HG03460 (cell line): ENCODE measurements around the gene DCUN1D2.

Source experiments
- ATAC-seq: cut with Tn5 transposase; IDR thresholded peaks from one replicate; pipeline ENCODE4 v1.9.1; 2021; ENCODE audit not compliant: unreplicated experiment

Gene DCUN1D2

DNA sequence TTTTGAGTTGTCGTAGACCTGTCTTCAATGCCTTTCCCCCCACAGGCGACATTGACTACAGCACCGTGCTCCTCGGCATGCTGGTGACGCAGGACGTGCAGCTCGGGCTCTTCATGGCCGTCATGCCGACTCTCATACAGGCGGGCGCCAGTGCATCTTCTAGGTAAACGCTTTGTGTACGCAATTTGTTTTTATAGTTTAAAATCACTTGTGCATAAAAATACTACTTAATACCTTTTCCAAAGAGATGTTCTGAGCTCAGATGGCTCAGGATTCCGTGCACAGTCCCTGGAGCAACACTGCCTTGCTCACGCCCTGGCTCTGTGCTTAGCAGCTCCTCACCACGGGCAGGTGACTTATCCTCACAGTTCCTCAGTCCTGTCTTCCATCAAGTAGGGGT, 30.1 kb upstream of the DCUN1D2 start:
- ATAC-seq = no peak

GRCh38 chr13:113519556-113519955, 29.0 kb upstream of the DCUN1D2 start:
- ATAC-seq = no peak

GRCh38 chr13:113518076-113518803, 27.7 kb upstream of the DCUN1D2 start:
- no peak for ATAC-seq

DNA sequence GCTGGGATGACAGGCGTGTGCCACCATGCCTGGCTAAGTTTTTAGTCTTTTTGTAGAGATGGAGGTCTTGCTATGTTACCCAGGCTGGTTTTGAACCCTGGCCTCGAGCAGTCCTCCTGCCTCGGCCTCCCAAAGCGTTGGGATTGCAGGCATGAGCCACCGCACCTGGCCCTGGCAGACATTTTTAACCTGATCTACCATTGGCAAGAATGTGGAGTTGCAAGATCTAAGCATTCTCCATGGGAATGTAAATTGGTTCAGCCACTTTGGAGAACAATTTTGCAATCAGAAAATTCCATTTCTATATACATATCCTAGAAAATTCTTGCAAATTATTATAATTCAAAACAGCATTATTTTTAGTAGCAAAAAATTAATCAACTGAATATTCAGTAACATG, 24.3 kb upstream of the DCUN1D2 start:
- no peak for ATAC-seq

- no peak for ATAC-seq
These were observed 23.2 kb upstream of the DCUN1D2 start for GRCh38 chr13:113513761-113514160.

DNA sequence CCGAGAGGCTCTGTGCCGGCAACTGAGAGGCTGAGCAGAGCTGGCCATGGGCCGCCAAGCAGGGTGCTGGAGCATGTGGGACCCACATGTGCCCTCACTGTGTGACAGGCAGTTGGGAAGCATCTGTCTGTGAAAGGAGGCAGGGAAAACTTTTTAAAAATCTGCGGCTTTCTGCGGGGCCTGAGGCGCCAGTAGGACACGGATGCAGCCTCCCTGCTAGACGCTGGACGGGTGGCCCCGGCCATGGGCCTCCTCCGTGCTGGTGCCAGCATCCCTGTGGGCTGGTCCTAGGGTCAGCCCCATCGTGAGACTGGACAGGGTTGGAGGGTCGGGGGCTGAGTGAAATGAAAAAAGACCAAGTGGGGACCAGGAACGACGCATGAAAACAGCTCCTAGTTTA, 20.9 kb upstream of the DCUN1D2 start:
- ATAC-seq = no peak

DNA sequence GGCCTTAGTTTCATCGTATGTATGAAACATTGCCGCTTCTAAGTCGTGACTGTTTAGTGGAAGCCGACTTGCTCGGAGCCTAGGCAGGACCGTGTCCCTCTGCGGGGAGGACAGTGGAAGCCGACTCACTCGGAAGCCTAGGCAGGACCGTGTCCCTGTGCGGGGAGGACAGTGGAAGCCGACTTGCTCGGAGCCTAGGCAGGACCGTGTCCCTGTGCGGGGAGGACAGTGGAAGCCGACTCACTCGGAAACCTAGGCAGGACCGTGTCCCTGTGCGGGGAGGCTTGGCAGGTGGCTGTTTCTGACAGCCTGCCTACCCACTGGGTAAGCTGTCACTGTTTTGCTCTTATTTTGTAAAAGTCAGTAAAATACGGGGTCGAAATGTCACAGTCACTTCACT, 20.4 kb upstream of the DCUN1D2 start:
- no peak for ATAC-seq

- ATAC-seq = no peak
These were observed 19.5 kb upstream of the DCUN1D2 start for GRCh38 chr13:113509989-113510388.

DNA sequence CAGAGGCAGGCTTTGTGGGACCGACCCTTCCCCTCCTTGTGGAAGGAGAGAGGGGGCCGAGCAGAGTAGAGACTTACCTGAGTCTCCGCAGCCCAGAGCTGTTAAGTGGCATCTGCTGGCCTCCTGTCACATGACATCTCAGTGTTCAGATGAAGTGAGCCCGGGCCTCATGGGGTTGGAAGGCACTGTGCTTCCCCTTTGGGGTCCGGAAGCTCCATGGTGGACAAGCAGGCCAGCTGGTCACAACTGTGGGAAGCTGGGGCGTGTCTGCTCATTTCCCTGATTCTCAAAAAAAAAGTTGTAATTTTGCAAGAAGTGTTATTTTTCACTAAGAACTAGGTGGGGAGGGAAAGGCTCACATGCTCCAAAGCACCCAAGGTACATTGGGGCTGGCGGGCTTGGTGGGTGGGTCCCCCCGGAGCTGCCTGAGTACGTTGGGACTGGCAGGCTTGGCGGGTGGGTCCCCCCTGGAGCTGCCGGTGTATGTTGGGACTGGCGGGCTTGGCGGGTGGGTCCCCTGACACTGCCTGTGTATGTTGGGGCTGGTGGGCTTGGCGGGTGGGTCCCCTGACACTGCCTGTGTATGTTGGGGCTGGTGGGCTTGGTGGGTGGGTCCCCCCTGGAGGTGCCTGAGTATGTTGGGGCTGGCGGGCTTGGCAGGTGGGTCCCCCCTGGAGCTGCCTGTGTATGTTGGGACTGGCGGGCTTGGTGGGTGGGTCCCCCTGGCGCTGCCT, 18.2 kb upstream of the DCUN1D2 start:
- no peak for ATAC-seq

GRCh38 chr13:113507505-113508345, 17.2 kb upstream of the DCUN1D2 start:
- ATAC-seq = no peak

GRCh38 chr13:113506871-113507388, 16.4 kb upstream of the DCUN1D2 start:
- no peak for ATAC-seq

DNA sequence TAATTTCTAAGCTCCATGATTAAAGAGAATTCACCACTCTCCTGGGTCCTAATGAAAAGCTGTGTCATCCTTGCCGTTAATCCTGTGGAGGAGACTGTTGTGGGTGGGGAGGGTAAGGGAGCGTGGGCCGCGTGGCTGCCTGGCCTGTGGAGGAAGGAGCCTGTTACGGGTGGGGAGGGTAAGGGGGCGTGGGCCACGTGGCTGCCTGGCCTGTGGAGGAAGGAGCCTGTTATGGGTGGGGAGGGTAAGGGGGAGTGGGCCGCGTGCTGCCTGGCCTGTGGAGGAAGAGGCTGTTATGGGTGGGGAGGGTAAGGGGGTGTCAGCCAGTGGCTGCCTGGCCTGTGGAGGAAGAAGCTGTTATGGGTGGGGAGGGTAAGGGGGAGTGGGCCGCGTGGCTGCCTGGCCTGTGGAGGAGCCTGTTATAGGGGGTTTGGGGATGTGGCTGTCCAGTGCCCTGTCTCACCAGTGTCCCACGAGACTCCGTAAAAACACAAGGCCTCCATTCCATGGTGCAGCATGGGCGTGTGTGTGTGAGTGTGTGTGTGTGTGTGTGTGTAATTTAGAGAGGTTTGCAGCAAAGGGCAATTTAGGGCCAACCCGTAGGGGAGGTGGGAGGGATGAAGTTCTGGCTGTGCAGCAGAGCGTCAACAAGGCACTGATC, 15.6 kb upstream of the DCUN1D2 start:
- no peak for ATAC-seq

DNA sequence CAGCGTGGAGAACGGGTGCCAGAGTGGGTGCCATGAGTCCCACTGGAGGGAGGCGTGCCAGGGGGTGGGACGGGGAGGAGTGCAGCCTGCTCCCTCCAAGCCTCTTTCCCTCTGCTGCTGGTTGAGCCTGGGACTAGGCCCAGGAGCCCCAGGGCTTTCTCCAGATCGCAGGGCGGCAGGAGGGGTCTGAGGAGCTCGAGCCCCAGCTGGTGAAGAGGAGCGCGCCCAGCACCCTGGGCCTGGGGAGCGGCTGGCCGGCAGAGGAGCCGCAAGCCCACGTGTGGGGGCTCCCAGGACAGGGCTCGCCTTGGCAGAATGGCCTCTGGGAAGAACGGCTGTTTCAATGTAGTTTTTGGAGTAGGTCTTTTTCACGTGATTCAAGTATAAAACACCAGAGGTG, 12.2 kb upstream of the DCUN1D2 start:
- no peak for ATAC-seq

DNA sequence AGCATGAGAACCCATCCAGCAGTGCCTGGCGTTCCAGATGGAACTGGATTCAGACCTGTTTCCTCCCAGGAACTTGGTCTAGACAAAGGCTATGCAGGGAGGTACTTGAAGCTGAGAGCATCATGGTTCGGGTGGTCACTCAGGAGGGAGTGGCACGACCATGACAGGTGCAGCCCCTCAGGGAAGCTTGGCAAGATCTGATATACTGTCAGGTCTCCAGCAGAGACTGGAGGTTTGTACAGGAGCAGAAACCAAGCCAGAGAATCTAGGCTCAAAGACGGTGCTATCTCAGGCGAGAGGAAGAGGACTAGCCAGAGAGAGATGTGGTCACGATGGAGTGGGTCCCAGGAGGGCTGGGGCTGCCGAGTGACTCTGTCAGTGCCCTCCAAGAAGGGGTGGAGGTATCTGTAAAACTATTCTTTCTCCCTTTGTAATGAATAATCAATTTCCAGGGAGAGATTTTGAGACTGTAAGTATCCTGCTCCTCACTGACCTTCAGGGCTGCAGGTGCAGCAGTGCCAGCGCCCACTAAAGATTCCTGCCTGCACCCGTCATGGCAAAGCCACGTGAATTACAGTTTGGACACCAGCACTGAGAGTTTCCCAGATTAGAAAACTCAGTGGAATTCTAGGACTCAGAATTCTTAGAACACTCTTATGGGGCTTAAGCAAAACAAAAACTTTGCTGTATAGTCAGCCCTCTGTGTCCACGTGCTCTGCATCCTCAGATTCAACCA, 10.2 kb upstream of the DCUN1D2 start:
- ATAC-seq = no peak

- ATAC-seq = no peak
These were observed 9.4 kb upstream of the DCUN1D2 start for GRCh38 chr13:113499936-113500335.

DNA sequence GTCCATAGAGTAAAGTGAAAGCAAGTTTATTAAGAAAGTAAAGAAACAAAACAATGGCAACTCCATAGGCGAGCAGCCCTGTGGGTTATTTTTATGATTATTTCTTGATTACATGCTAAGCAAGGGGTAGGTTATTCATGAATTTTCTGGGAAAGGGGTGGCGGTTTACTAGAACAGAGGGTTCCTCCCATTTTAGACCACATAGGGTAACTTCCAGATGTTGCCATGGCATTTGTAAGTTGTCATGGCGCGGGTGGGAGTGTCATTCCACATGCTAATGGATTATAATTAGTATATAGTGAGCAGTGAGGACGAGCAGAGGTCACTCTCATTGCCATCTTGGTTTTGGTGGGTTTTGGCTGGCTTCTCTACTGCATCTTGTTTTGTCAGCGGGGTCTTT, 8.4 kb upstream of the DCUN1D2 start:
- no peak for ATAC-seq

- ATAC-seq = no peak
These were observed 6.7 kb upstream of the DCUN1D2 start for GRCh38 chr13:113497217-113497616.

- no peak for ATAC-seq
These were observed 5.1 kb upstream of the DCUN1D2 start for GRCh38 chr13:113495494-113496210.

DNA sequence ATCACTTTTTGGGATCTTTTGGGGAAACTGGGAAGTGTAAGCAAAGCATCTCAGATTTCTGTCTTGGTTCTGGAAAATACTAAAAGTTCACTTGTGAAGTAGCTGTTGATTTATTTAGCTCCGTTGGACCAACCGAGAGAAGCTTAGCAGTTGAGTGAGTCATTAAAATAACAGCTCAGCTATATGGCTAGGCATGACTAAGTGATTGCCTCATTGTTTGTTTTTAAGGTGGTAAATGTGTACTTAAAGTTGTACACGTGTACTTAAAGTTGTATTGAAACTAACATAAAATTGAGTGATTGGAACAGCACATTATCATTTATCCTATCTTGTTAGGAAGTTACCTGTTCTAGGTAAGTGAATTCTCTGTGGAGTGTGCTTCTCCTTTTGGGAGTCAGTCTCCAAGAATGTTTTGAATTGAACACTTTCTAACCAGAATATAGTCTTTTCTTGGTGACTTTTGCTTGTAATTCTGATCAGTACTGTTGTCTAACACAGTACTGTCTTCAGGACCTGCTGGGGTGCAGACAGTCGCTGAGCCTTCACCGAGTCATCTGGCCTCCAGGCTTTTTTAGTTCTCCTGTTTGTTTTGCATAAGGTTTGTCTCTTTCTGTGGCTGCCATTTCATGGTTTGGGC, 2.9 kb upstream of the DCUN1D2 start:
- no peak for ATAC-seq
